Activated CD8-positive, alpha-beta T cell treated with anti-CD3 and anti-CD28 coated beads for 36 hours (primary cell): Measurements from ENCODE around the gene SOX18. TPM values are rescaled to one million over a fixed set of nuclear protein-coding genes. Genes with fewer than 3 reads are reported as not detected.

ENCODE experiments used
- ATAC-seq: fragments of 200-7000 bp; cut with Tn5 transposase; one replicate; pipeline ENCODE4 v1.10.0; 2021; ENCODE audit warnings: mild to moderate bottlenecking, moderate library complexity
- CTCF ChIA-PET: fragments of 350-600 bp; sonication (Branson Sonifier 250); formaldehyde crosslinking; loops from one replicate; lab custom pipeline; 2021; ENCODE audit warnings: antibody characterized with exemption; lab: Charles Lee
- POLR2A ChIA-PET: fragments of 350-600 bp; sonication (Branson Sonifier 250); formaldehyde crosslinking; loops from one replicate; lab custom pipeline; 2021; ENCODE audit warnings: antibody characterized with exemption; lab: Charles Lee
- DNase-seq: peaks from one replicate; pipeline ENCODE4 v3.0.0-alpha.2; 2020
- H3K27ac Mint-ChIP-seq: one replicate; pipeline ENCODE4 v1.8.0; 2021; ENCODE audit warnings: mild to moderate bottlenecking, mixed read lengths
- H3K27me3 Mint-ChIP-seq: one replicate; pipeline ENCODE4 v1.8.0; 2021; ENCODE audit warnings: mixed read lengths
- H3K36me3 Mint-ChIP-seq: one replicate; pipeline ENCODE4 v1.8.0; 2021; ENCODE audit warnings: low read depth, mixed read lengths
- H3K4me1 Mint-ChIP-seq: one replicate; pipeline ENCODE4 v1.8.0; 2021; ENCODE audit warnings: low read depth, mixed read lengths
- H3K4me3 Mint-ChIP-seq: one replicate; pipeline ENCODE4 v1.8.0; 2021; ENCODE audit warnings: mild to moderate bottlenecking, moderate library complexity, mixed read lengths
- H3K9me3 Mint-ChIP-seq: one replicate; pipeline ENCODE4 v1.8.0; 2021; ENCODE audit warnings: mixed read lengths
- CTCF ChIP-seq: fragments of 200-600 bp; IDR thresholded peaks from one replicate; pipeline ENCODE4 v1.8.0; 2022; ENCODE audit warnings: antibody characterized with exemption, mild to moderate bottlenecking
- intact Hi-C: fragments of 100-400 bp; cut with micrococcal nuclease; formaldehyde crosslinking; loops from one replicate; pipeline ENCODE4 v1.10.0; 2022
- total RNA-seq, 2 experiments: library from RNA; stranded (reverse); gene quantifications; one replicate each; pipeline ENCODE4 v1.2.3, GENCODE V29; 2021

SOX18 gene
- total RNA-seq, 2 experiments from 2014 or later = not detected

GRCh38 chr20:64063389-64064144 is 14.1 kb upstream of the SOX18 start:
- Mint-ChIP-seq H3K4me3 (peak overlapping the region; percentile 89), H3K4me1 (peaks cover 37% of the 10 kb centered on the region), H3K36me3 (no peaks in the 10 kb centered on the region), H3K9me3 (no peaks in the 10 kb centered on the region), H3K27me3 (no peaks in the 10 kb centered on the region), H3K27ac (peak overlapping the region; percentile 76)
- peak; percentile 63 for DNase-seq
- TF ChIP-seq CTCF = no peak
- CTCF ChIA-PET = interaction anchor here (1.0 to 2.1 kb wide), 3 partner anchors 20 to 83 kb away, joined by 3 to 6 read pairs (median 4); partner anchors contain the start of gene LKAAEAR1
- POLR2A ChIA-PET = interaction anchor here (0.6 to 1.9 kb wide), 6 partner anchors 9 to 32 kb away, joined by 3 to 7 read pairs (median 4); no protein-coding TSS in a partner anchor
- intact Hi-C loops = loop anchor here (10.0 kb wide), 1 partner anchor 89 kb away; the partner anchor contains the start of gene SAMD10
- ATAC-seq = no peak

- peaks cover 40% of the 10 kb centered on the region for H3K4me1 Mint-ChIP-seq
- TF ChIP-seq CTCF = no peak
- ChIA-PET POLR2A (interaction anchor here (0.6 to 1.6 kb wide), 7 partner anchors 12 to 83 kb away, joined by 3 to 4 read pairs (median 3); partner anchors contain the start of genes OPRL1, PRPF6 and SAMD10), CTCF (interaction anchor here (0.7 to 2.1 kb wide), 5 partner anchors 9 to 82 kb away, joined by 3 to 6 read pairs (median 4); partner anchors contain the start of gene LKAAEAR1)
- H3K36me3 Mint-ChIP-seq = no peaks in the 10 kb centered on the region
- ATAC-seq (peak; percentile 83), DNase-seq (peak; percentile 98)
- intact Hi-C loops = loop anchor here (10.0 kb wide), 1 partner anchor 88 kb away; the partner anchor contains the start of gene SAMD10
- H3K4me3 Mint-ChIP-seq = peak within 1 kb of the TSS; percentile 89
- no peaks in the 10 kb centered on the region for H3K27me3 Mint-ChIP-seq
- H3K27ac Mint-ChIP-seq = peak within 1 kb of the TSS; percentile 76
- H3K9me3 Mint-ChIP-seq = no peaks in the 10 kb centered on the region
Observed at GRCh38 chr20:64062596-64063388, 13.4 kb upstream of the SOX18 start, which contains the start of gene TCEA2. TCEA2 (plus strand) TSS chr20:64063198; CDS start chr20:64063313, 115 bp downstream.

GRCh38 chr20:64062276-64062595 is 12.8 kb upstream of the SOX18 start:
- TF ChIP-seq CTCF = no peak
- Mint-ChIP-seq H3K4me1 (peaks cover 41% of the 10 kb centered on the region), H3K36me3 (no peaks in the 10 kb centered on the region), H3K4me3 (peak overlapping the region; percentile 89), H3K9me3 (no peaks in the 10 kb centered on the region), H3K27me3 (no peaks in the 10 kb centered on the region), H3K27ac (no peak overlapping the region)
- intact Hi-C loops = loop anchor here (10.0 kb wide), 1 partner anchor 87 kb away; the partner anchor contains the start of gene SAMD10
- CTCF ChIA-PET = interaction anchor here (0.7 to 2.1 kb wide), 5 partner anchors 9 to 82 kb away, joined by 3 to 6 read pairs (median 4); partner anchors contain the start of gene LKAAEAR1
- DNase-seq (no peak), ATAC-seq (no peak)
- POLR2A ChIA-PET = interaction anchor here (0.7 to 1.6 kb wide), 6 partner anchors 11 to 82 kb away, joined by 3 to 4 read pairs (median 3); partner anchors contain the start of genes OPRL1, PRPF6 and SAMD10

- H3K36me3 Mint-ChIP-seq = no peaks in the 10 kb centered on the region
- peaks cover 6% of the 10 kb centered on the region for H3K27me3 Mint-ChIP-seq
- no peaks in the 10 kb centered on the region for H3K9me3 Mint-ChIP-seq
- no peak for TF ChIP-seq CTCF
- ChIA-PET CTCF (interaction anchor here (0.7 to 5.0 kb wide), 2 partner anchors 17 to 20 kb away, joined by 3 to 47 read pairs; no protein-coding TSS in a partner anchor), POLR2A (interaction anchor here (1.1 kb wide), 1 partner anchor 20 kb away, joined by 3 read pairs; no protein-coding TSS in a partner anchor)
- intact Hi-C loops = no loop called here
- peak overlapping the region; percentile 76 for H3K4me3 Mint-ChIP-seq
- no peak for DNase-seq
- ATAC-seq = peak; percentile 1
- H3K27ac Mint-ChIP-seq = no peak overlapping the region
- H3K4me1 Mint-ChIP-seq = peaks cover 13% of the 10 kb centered on the region
Observed at GRCh38 chr20:64058536-64058935, 9.1 kb upstream of the SOX18 start.
